SK-N-SH treated with all-trans-retinoic acid at 6 μM for 48 hours (cell line): ENCODE measurements around the gene HK2.

Experiments used
- ARNTL ChIP-seq: fragments of 450-650 bp; formaldehyde crosslinking; IDR thresholded peaks from 2 replicates; pipeline ENCODE4 v1.5.0; 2020; ENCODE audit warnings: low read depth, mild to moderate bottlenecking, moderate library complexity, borderline replicate concordance
- CREB5 ChIP-seq: fragments of 250-450 bp; sonication (Bioruptor Pico); IDR thresholded peaks from 2 replicates; pipeline ENCODE4 v1.5.1; 2020; ENCODE audit warnings: low read depth, mild to moderate bottlenecking, moderate library complexity
- CSDC2 ChIP-seq: fragments of 250-450 bp; sonication (Bioruptor Pico); IDR thresholded peaks from 2 replicates; pipeline ENCODE4 v1.5.0; 2020; ENCODE audit warnings: mild to moderate bottlenecking, moderate library complexity
- GLIS3 ChIP-seq: fragments of 250-450 bp; sonication (Bioruptor Pico); IDR thresholded peaks from 2 replicates; pipeline ENCODE4 v1.5.0; 2020; ENCODE audit warnings: mild to moderate bottlenecking, moderate library complexity
- ISL1 ChIP-seq: fragments of 250-450 bp; sonication (Bioruptor Pico); IDR thresholded peaks from 2 replicates; pipeline ENCODE4 v2.1.2; 2022; ENCODE audit warnings: mild to moderate bottlenecking, moderate library complexity
- PPARA ChIP-seq: fragments of 250-450 bp; sonication (Bioruptor Pico); IDR thresholded peaks from 2 replicates; pipeline ENCODE4 v1.5.0; 2020; ENCODE audit warnings: mild to moderate bottlenecking, borderline replicate concordance
- RARB ChIP-seq: fragments of 250-450 bp; sonication (Bioruptor Pico); IDR thresholded peaks from 2 replicates; pipeline ENCODE4 v1.8.0; 2021; ENCODE audit warnings: mild to moderate bottlenecking, moderate library complexity
- SNAI2 ChIP-seq: fragments of 250-450 bp; sonication (Bioruptor Pico); IDR thresholded peaks from 2 replicates; pipeline ENCODE4 v1.5.0; 2020; ENCODE audit warnings: mild to moderate bottlenecking, moderate library complexity
- TCF4 ChIP-seq: fragments of 250-450 bp; sonication (Bioruptor Pico); IDR thresholded peaks from 2 replicates; pipeline ENCODE4 v1.8.0; 2021; ENCODE audit warnings: mild to moderate bottlenecking, moderate library complexity, borderline replicate concordance
- TSHZ2 ChIP-seq: fragments of 250-450 bp; sonication (Bioruptor Pico); IDR thresholded peaks from 2 replicates; pipeline ENCODE4 v1.5.0; 2020; ENCODE audit warnings: mild to moderate bottlenecking, moderate library complexity
- ZC3H10 ChIP-seq: fragments of 250-450 bp; sonication (Bioruptor Pico); IDR thresholded peaks from 2 replicates; pipeline ENCODE4 v1.5.1; 2021; ENCODE audit warnings: mild to moderate bottlenecking, moderate library complexity
- ZFP30 ChIP-seq: fragments of 450-650 bp; formaldehyde crosslinking; IDR thresholded peaks from 2 replicates; pipeline ENCODE4 v1.5.0; 2022; ENCODE audit warnings: mild to moderate bottlenecking, moderate library complexity

GRCh38 chr2:74884866-74885265, 50.9 kb downstream of the HK2 start:
- no peak for TF ChIP-seq TCF4 (CRISPR knock-in tag)
- TF ChIP-seq GLIS3 (CRISPR knock-in tag): no peak
- no peak for TF ChIP-seq SNAI2 (CRISPR knock-in tag)
- no peak for TF ChIP-seq ZC3H10 (CRISPR knock-in tag)
- TF ChIP-seq CSDC2 (CRISPR knock-in tag): no peak
- TF ChIP-seq ZFP30 (CRISPR knock-in tag): no peak
- no peak for TF ChIP-seq RARB (CRISPR knock-in tag)
- no peak for TF ChIP-seq CREB5 (CRISPR knock-in tag)
- no peak for TF ChIP-seq TSHZ2 (CRISPR knock-in tag)
- no peak for TF ChIP-seq ISL1
- no peak for TF ChIP-seq PPARA
- TF ChIP-seq ARNTL (CRISPR knock-in tag): no peak
